Mucosa of descending colon (tissue), 3 donors: ENCODE data around the gene PUSL1. TPM values are rescaled to one million over a fixed set of nuclear protein-coding genes. Genes with fewer than 3 reads are reported as not detected.
"Not testable (repeated sequence)": the region's sequence is repeated elsewhere in the genome, so short reads cannot be mapped to it uniquely, and the experiment has no call there.

Source experiments
- ATAC-seq: fragments of 200-7000 bp; cut with Tn5 transposase; one replicate; pipeline ENCODE4 v1.9.1; 2020; ENCODE audit warnings: mild to moderate bottlenecking, moderate library complexity
- DNase-seq, 3 donors: peaks; one replicate each; pipeline ENCODE4 v3.0.0-alpha.2; 2020
- H3K36me3 ChIP-seq: fragments of 200-600 bp; one replicate; pipeline ENCODE4 v1.8.0; 2021; ENCODE audit warnings: low read depth, mild to moderate bottlenecking
- H3K4me1 ChIP-seq: fragments of 200-600 bp; one replicate; pipeline ENCODE4 v1.8.0; 2021; ENCODE audit warnings: low read depth, mild to moderate bottlenecking
- H3K4me3 ChIP-seq: fragments of 200-600 bp; one replicate; pipeline ENCODE4 v1.8.0; 2021; ENCODE audit warnings: mild to moderate bottlenecking
- H3K9me3 ChIP-seq: fragments of 200-600 bp; one replicate; pipeline ENCODE4 v1.8.0; 2021; ENCODE audit warnings: mild to moderate bottlenecking
- CTCF ChIP-seq: fragments of 200-600 bp; IDR thresholded peaks from one replicate; pipeline ENCODE4 v1.8.0; 2022; ENCODE audit warnings: antibody characterized with exemption, mild to moderate bottlenecking
- intact Hi-C, 2 donors: fragments of 100-400 bp; cut with DNase I in 1 of 2; cut with micrococcal nuclease in 1 of 2; formaldehyde crosslinking; loops; one replicate each; pipeline versions ENCODE4 v1.11.0 to v1.11.1; 2022; cut with DNase I, micrococcal nuclease
- total RNA-seq, 3 donors: library from RNA; stranded (reverse); fragmentation: NEBNext Ultra II Directional in 2 of 3; extraction: Animal tissue kit (Norgen Biotek cat#: 25700) in 2 of 3; gene quantifications; one replicate each; pipeline versions ENCODE4 v1.2.1 to v1.2.4, GENCODE V29; 2021 to 2023
- donor health status: DM: no; HTN: no; CAD: no; lungs with moderate emphysema.
- donor health status: DM: no; HTN: no; CAD: no.
- donor health status: DM: no; HTN: yes; CAD: no.

PUSL1 gene
- total RNA-seq, 3 donors from 2014 or later, result 12.4 to 15.9 (median 15.4) TPM

- peaks cover 11% of the 10 kb centered on the region for H3K4me1 ChIP-seq
- TF ChIP-seq CTCF, result no peak
- no peak overlapping the region for H3K4me3 ChIP-seq
- DNase-seq (no peak), ATAC-seq (no peak)
- H3K9me3 ChIP-seq, result no peaks in the 10 kb centered on the region
- peaks cover 10% of the 10 kb centered on the region for H3K36me3 ChIP-seq
- intact Hi-C loops, result no loop called here
Observed at GRCh38 chr1:1313500-1314236, 5.3 kb downstream of the PUSL1 start.

- DNase-seq (no peak), ATAC-seq (no peak)
- Histone ChIP-seq H3K4me1 (peaks cover 8% of the 10 kb centered on the region), H3K36me3 (peaks cover 10% of the 10 kb centered on the region), H3K4me3 (no peak overlapping the region), H3K9me3 (no peaks in the 10 kb centered on the region)
- intact Hi-C loops, result no loop called here
- no peak for TF ChIP-seq CTCF
Observed at GRCh38 chr1:1314237-1314586, 5.8 kb downstream of the PUSL1 start.

GRCh38 chr1:1314678-1315335 lies 6.4 kb downstream of the PUSL1 start:
- peaks cover 2% of the 10 kb centered on the region for H3K4me1 ChIP-seq
- DNase-seq, result no peak
- no peak for ATAC-seq
- intact Hi-C loops, result no loop called here
- no peak for TF ChIP-seq CTCF
- no peaks in the 10 kb centered on the region for H3K9me3 ChIP-seq
- H3K4me3 ChIP-seq, result no peak overlapping the region
- H3K36me3 ChIP-seq, result peaks cover 10% of the 10 kb centered on the region

- peaks cover 10% of the 10 kb centered on the region for H3K36me3 ChIP-seq
- H3K4me1 ChIP-seq, result no peaks in the 10 kb centered on the region
- no peak for DNase-seq
- intact Hi-C loops, result no loop called here
- H3K9me3 ChIP-seq, result no peaks in the 10 kb centered on the region
- no peak overlapping the region for H3K4me3 ChIP-seq
- ATAC-seq, result no peak
- no peak for TF ChIP-seq CTCF
Observed at GRCh38 chr1:1315435-1315954, 7.1 kb downstream of the PUSL1 start.

GRCh38 chr1:1316199-1316598 lies 7.8 kb downstream of the PUSL1 start:
- H3K36me3 ChIP-seq, DNase-seq, H3K4me1 ChIP-seq, ATAC-seq, H3K9me3 ChIP-seq, H3K4me3 ChIP-seq, intact Hi-C loops: not testable (repeated sequence)

GRCh38 chr1:1317420-1317819 lies 9.0 kb downstream of the PUSL1 start:
- intact Hi-C loops, result no loop called here
- TF ChIP-seq CTCF, result no peak
- no peaks in the 10 kb centered on the region for H3K4me1 ChIP-seq

More at GRCh38 chr1:1317420-1317819, 9.0 kb downstream of the PUSL1 start:
- no peak for ATAC-seq
- H3K9me3 ChIP-seq, result no peaks in the 10 kb centered on the region
- DNase-seq, result no peak
- no peak overlapping the region for H3K4me3 ChIP-seq
- H3K36me3 ChIP-seq, result peaks cover 10% of the 10 kb centered on the region
